GM19397 (cell line): ENCODE results near the gene BOLL.
A peak's percentile ranks its signal among the peaks of the same experiment; 100 is the strongest.
"Not testable (repeated sequence)": the region's sequence is repeated elsewhere in the genome, so short reads cannot be mapped to it uniquely, and the experiment has no call there.

Source experiments
- ATAC-seq: cut with Tn5 transposase; IDR thresholded peaks from one replicate; pipeline ENCODE4 v1.9.1; 2021; ENCODE audit warnings: mild to moderate bottlenecking, moderate library complexity; ENCODE audit not compliant: unreplicated experiment

The BOLL gene

DNA sequence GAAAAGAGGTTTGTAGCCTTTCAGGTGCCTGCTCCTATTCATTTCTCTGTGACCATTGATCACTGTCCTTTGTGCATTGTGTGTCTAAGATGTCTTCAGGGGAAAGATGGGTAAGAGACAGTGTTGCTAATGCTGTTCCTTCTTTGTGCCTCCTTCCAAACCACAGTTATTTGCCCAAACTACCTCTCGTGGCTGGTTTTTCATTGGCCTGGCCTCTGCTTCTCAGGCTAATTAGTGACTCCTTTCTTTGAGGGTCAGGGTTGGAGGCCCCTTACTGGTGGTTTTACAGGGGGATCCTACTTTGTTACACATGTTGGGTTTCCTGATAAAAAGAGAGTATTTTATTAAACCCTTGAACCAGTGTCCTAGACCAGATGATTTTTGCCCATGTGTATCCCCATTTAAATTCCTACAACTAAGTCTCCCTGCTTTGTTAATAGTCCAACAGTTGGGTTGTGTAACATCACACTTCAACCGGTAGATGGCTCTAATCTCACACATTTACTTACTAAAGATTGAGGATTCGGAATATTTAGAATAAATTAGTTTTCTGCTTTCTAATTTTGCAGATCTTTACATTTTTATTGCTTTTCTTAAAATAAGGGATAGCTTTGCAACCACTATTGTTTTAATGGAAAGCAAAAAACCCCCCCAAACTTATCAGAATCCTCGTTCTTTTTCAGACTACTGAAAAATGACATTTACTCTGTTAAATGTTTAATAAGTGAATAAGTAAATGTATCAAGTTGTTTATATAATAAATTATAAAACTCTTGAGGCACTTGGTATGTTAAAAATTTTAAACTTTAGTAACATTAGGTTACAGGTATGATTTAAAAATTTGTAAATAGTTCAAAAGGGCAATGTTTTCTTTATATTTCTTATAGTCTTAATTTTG is 77.6 kb downstream of the BOLL start:
- ATAC-seq = no peak

DNA sequence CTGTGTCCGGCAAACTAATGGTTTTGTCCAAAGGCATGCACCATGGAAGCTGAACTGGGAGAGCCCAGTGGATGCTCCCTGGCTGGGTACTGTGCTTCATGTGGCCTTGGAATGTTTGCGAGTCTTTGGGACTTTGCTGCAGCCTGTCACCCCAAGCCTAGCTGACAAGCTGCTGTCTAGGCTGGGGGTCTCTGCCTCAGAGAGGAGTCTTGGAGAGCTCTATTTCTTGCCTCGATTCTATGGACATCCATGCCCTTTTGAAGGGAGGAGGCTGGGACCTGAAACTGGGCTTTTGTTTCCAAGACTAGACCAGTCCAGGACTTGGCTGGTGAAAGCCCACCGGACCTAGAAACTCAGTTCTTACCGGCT is 78.3 kb downstream of the BOLL start:
- no peak for ATAC-seq

DNA sequence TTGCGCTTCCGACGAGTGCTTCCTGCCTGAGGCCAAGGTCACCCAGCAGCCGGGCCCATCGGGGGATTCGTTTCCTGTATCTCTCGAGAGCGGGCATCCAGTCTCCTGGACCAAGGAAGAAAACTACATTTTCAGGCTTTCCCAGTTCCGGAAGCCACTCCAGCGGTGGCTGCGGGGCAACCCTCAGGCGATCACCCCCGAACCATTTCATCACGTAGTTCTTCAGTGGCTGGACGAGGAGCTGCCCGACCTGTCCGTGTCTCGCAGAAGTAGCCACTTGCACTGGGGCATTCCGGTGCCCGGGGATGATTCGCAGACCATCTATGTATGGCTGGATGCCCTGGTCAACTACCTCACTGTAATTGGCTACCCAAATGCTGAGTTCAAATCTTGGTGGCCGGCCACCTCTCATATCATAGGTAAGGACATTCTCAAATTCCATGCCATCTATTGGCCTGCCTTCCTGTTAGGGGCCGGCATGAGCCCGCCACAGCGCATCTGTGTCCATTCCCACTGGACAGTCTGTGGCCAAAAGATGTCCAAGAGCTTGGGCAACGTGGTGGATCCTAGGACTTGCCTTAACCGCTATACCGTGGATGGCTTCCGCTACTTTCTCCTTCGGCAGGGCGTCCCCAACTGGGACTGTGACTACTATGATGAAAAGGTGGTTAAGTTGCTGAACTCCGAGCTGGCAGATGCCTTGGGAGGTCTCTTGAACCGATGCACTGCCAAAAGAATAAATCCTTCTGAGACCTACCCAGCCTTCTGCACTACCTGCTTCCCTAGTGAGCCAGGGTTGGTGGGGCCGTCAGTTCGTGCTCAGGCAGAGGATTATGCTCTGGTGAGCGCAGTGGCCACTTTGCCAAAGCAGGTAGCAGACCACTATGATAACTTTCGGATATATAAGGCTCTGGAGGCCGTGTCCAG is 78.9 kb downstream of the BOLL start:
- no peak for ATAC-seq

GRCh38 chr2:197705121-197705911 is 79.8 kb downstream of the BOLL start, which contains the start of gene MARS2:
MARS2 (plus strand) TSS chr2:197705369; CDS start chr2:197705406, 37 bp downstream.
- peak; percentile 90 for ATAC-seq

DNA sequence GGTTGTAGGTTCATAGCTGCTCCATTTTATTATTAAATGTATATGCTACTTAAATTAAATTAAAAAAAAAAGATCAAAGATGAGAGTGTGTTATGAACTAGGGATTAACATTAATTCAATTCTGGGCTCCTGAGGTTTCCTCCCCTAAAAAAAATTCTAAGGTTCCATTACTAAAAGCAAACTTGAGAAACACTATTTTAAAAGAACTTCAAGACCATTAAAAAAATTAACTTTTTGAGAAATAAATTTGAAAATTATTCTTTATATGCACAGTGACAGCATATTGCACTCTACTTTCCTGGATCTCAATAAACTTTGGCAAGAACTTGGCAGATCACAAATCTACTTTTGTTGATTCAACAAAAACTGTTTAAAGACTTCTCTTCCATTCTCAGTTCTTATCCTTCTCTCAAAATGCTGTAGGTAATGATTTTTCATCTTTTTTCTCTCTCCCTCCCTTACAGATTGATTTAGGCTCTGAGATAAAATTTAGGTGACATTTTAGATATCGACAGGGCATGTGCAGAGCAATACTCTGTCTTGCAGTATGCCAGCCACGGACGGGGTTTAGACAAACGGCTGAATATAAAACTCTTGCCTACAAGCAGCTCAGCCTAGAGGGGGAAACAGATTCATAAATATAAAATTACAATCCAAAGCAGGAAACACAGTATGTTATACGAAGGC is 80.5 kb downstream of the BOLL start:
- ATAC-seq = peak; percentile 34

- ATAC-seq = no peak
Measured at GRCh38 chr2:197700960-197701359, 84.2 kb downstream of the BOLL start.

DNA sequence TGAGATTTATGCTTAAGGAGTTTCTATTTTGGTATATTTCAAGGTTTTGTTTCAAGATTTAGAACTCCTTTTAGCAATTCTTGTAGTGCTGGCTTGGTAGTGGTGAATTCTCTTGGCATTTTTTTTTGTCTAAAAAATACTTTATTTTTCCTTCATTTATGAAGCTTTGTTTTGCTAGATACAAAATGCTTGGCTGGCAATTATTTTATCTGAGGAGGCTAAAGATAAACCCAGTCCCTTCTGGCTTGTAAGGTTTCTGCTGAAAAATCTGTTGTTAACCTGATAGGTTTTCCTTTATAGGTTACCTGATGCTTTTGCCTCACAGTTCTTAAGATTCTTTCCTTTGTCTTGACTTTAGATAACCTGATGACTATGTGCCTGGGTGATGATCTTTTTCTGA is 85.4 kb downstream of the BOLL start:
- ATAC-seq = not testable (repeated sequence)

DNA sequence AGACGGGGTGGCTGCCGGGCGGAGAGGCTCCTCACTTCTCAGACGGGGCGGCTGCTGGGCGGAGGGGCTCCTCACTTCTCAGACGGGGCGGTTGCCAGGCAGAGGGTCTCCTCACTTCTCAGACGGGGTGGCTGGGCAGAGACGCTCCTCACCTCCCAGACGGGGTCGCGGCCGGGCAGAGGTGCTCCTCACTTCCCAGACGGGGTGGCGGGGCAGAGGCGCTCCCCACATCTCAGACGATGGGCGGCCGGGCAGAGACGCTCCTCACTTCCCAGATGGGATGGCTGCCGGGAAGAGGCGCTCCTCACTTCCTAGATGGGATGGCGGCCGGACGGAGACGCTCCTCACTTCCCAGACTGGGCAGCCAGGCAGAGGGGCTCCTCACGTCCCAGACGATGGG is 88.5 kb downstream of the BOLL start:
- ATAC-seq = not testable (repeated sequence)

GRCh38 chr2:197695971-197696370 is 89.1 kb downstream of the BOLL start:
- ATAC-seq = not testable (repeated sequence)

DNA sequence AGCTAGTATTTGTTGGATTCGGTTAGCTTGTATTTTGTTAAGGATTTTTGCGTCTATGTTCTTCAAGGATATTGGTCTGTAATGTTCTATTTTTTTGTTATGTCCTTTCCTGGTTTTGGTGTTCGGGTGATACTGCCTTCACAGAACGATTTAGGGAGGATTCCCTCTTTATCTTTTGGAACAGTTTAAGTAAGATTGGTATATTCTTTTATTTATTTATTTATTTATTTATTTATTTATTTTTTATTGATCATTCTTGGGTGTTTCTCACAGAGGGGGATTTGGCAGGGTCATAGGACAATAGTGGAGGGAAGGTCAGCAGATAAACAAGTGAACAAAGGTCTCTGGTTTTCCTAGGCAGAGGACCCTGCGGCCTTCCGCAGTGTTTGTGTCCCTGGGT is 89.9 kb downstream of the BOLL start:
- not testable (repeated sequence) for ATAC-seq

DNA sequence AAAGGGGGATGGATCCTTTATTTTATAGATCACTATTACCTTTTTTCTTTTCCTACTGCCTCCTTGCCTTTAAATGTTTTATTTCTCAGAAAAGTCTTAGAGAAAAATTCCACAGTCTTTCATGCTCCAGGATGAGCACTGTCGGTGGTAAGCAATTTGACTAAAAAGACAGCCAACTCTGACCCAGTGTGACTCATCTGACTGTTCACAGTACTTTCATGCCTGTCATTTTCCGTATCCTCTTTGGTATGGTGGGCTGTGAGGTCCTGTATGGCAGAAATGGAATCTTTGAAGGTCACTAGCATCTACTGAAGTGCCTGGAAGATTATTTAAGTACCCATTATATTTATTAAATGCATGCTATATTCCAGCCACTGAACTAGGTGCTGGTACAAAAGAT is 107.6 kb downstream of the BOLL start:
- ATAC-seq = no peak

DNA sequence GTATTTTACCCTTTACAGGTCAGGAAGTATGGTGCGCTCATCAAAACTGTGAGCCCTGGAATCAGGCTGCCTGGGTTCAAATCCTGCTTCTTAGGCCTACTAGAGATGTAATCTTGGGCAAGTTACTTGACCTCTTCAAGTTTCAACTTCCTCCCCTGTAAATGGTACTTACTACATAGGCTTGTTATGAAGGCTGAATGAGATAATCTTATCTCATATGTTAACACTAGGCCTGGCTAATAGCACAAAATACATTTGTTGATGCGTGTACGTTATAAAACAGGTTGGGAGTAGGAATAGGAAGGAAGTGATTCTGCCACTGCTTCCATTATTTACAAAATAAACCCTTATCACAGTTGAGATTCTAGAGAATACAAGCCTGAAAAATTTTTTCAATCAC is 108.1 kb downstream of the BOLL start:
- ATAC-seq = no peak
